ENCODE results near the gene DAPL1. TPM values are rescaled to one million over a fixed set of nuclear protein-coding genes. Genes with fewer than 3 reads are reported as not detected.
A peak's percentile ranks its signal among the peaks of the same experiment; 100 is the strongest.

Gene DAPL1, protein sequence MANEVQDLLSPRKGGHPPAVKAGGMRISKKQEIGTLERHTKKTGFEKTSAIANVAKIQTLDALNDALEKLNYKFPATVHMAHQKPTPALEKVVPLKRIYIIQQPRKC
- not detected for total RNA-seq
- long read RNA-seq, result 0 reads

DNA sequence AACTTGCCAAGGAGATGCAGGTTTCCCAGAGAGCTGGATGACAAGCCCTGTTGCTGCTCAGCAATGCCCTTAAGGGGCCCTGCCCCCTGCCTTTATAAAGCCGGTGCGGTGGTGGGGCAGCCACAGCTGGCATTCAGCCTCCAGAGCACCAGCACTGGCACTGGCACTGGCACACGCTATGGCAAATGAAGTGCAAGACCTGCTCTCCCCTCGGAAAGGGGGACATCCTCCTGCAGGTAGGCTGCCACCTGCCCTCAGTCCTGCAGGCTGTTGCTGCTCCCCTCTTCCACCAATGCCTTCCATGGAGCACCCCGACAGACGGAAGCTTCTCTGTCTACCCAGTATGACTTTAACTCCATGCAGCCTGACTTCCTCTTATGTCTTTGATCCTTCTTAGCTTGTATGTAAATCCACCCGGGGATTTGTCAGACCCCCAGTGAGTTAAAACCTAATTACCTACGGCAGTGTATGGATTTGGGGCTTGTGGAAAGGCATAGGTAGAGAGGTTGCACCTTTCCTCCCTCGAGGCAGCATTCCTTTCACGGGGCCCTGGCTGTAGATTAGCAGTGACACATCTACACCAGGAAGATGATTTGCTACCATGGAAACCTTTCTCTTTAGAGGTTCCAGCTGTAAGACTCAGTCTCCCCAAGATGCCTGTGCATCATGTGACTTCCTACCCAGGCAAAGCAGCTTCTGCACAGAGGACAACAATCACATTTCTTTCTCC lies at the start of gene DAPL1:
Gene DAPL1, plus strand, starts transcription at position 123 of the 730 bp plus-strand sequence. Its CDS starts 56 bp downstream, at position 179.
- no peak for ATAC-seq (ENCODE audit: poor library complexity)
- DNase-seq, result no peak
- intact Hi-C loops (cut with DNase I), result no loop called here

DNA sequence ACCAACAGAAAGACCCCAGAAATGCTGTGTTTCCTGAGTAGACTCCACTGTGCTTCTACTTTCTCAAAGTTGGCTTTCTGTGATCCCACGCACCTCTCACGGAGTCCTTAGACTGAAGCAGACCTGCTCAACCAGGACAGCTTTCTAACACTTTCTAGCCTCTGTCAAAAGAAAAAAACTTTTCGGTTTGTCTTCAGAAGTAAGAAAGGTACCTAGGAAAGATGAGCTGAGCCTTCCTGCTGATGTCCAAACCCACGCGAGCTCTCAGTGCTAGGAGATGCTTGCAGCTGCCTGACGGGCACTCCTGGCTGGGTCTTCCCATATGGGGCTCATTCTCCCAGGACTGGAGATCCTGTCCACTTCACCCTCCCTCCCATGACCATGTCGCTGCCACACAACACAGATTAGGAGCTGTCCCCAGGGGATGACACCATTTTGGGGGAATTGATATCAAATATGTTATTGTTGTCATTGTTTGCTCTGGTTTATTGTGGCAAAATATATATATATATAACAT lies 49.2 kb upstream of the DAPL1 start:
- no peak for ATAC-seq (ENCODE audit: poor library complexity)
- intact Hi-C loops (cut with DNase I), result no loop called here
- no peak for DNase-seq

DNA sequence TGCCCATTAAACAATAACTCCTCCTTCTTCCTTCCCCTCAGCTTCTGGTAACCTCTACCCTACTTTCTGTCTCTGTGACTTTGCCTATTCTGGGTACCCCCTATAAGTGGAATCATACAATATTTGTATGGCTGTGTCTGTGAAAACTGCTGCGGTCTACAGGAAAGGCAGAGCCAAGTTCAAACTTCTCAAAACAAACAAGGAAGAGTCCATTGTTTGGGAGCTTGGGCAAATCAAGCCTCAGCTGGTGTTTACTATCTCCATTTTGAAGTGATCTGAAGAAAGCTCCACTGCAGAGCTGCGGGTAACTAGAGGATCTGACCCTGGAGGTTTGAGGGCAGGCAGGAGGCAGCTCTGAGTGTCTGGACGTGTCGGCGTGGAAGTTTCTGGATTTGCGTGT lies 48.6 kb upstream of the DAPL1 start:
- no peak for ATAC-seq (ENCODE audit: poor library complexity)
- DNase-seq, result no peak
- intact Hi-C loops (cut with DNase I), result no loop called here

DNA sequence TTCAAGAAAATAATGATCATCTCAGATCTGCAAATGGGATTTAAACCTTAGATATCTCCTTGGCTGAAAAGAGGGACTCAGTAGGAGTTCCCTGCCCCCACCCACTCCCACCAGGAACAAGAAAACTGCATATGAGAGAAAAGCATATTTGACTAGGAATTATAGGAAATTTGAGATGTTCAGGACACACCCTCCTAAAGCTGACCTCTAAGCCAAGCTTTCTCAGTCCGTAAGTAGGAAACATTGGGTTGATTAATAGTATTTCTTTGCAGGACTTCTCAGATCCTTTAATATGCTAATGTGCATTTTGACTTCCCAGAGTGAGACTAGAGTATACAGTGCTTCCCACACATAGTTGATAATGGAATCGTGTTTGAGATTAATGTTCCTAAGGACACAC lies 47.8 kb upstream of the DAPL1 start:
- ATAC-seq (ENCODE audit: poor library complexity) (no peak), DNase-seq (no peak)
- intact Hi-C loops (cut with DNase I), result no loop called here

DNA sequence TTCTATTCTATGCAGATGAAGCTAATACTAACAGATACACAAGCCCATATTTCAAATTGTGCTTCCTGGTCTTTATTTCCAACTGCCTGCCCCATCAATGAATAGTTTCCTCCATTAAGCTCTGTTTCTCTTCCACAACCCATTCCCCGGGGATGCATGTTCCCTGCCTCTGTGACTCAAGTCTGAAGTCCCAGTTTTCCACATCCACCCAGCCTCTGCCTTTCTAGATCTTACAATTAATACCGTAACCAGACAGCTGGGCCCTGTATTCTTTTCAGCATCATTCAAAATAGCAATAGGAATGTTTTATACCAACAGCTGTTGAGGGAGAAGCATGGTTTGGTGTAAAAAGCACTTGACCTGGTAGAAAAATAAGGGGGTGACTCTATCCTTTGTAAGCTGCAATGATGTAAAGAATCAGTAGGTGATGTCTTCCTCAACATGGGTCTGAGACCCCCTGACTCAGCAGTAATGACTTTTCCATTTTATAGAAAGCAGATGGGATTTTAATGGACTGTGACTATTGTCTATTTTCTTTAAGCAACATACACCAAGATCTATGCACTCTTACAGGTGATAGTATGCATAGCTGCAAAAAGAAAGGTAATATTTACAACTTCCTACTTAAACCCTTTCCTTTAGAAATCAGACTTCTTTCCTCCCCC lies 46.1 kb upstream of the DAPL1 start:
- DNase-seq, result no peak
- intact Hi-C loops (cut with DNase I), result no loop called here
- no peak for ATAC-seq (ENCODE audit: poor library complexity)

DNA sequence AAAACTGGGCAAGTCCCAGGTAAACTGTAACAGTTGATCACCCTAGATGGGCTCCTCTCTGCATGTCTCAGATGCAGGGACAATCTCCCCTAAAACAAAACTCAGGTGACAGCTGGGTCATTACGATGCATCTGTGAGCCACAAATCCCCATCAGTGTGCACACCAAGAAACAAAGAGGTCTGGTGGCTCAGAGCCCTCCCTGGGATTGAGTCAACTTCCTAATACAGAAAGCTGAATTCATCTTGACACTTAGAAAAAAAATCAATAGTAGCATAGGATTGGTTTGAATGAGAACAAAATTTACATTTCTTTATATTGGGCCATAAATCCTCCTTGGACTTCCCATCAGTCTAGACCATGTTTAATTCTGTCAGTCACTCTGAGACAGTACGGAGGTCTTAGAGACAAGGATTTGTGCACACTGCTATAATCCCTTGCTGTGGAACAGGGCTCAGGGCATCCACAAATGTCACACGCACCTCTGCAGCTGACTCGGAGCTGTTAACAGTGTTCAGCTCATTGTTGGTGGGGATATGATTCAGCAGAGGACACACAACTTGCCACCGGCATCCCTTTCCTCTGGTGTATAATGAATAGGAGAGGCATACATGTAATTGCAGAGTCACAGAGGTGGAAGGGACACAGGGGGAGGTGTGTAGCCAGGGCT lies 44.5 kb upstream of the DAPL1 start:
- intact Hi-C loops (cut with DNase I), result loop anchor here (5.0 kb wide), 2 partner anchors 573 to 728 kb away; no protein-coding TSS in a partner anchor
- DNase-seq (no peak), ATAC-seq (ENCODE audit: poor library complexity) (no peak)

DNA sequence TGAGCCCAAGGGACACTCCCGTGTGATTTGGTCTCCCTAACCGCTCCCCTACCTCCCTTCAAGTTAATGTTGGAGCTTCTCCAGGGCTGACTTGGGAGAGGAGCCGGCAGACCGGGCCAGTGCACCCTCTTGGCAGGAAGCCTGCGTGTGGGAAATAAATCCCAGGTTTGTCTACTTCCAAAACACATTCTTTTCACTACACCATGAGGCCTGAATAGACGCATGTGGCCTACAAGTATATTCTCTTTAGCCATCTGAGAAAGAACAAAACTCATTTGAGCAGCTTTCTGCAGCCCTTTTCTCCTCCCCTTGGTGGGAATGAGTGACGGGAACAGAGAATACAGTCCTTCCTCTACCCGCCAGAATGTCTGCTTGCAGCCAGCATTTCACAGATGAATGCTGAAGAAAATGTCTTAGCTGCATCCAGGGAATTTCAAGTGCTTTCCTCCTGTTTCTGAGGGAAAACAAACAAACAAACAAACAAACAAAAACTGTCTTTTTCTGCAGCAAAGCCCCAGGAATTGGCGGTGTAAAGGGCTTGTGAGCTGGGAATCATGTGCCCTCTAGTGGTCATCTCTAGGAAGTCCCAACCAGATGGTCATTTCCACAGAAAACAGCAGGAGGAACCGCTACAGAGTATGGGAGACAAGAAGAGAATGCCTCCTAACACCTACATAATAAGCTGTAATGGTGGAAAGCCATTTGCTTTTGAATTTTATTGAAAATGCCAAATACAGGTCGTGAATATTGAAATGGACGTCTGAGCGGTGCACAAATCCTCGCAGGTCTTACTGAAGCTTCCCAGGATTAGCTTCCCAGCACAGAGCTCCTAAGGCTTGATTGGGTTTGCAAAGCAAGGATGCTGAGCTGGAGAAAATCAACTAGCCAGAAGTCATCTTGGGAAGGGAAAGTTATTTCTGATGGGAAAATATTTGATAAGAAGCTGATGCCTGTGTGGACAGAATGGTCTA lies 41.2 kb upstream of the DAPL1 start:
- intact Hi-C loops (cut with DNase I), result loop anchor here (5.0 kb wide), 2 partner anchors 577 to 732 kb away; no protein-coding TSS in a partner anchor
- DNase-seq, result no peak
- ATAC-seq (ENCODE audit: poor library complexity), result peak; percentile 93

DNA sequence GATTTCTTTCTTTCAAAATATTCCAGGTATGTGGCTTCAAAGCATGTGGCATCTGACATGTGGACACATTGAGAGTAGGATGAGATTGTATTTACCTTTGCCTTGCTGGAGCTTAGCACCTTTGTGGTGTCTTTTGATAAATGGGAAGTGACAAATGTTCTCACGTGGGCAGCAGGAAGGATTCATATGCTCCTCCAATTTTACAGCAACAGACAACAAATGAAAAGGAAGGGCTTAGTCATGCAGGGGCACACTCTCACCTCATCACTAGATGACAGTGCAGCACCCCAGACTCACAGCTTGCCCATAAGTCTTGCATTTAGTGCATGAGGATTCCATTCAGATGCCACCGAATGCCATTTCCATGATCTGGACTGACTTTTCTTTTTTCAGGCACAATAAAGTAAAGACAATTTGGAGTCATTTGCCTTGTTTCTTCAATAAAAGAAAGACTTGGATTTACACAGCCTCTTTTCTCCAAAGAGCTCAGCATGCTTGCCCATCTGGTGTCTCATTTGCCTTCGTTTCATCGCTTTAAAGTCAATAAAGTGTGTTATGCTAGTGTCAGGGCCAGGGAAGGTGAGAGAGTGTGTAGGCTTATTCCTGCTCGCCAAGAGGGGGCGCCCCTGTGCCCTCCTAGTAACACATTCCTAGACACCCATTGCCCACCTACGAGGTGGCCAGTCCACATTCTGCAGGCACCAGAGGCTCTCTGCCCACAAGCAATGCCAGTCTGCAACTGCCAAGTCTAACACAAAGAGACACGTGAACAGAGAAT lies 39.6 kb upstream of the DAPL1 start:
- intact Hi-C loops (cut with DNase I), result no loop called here
- DNase-seq (no peak), ATAC-seq (ENCODE audit: poor library complexity) (no peak)

DNA sequence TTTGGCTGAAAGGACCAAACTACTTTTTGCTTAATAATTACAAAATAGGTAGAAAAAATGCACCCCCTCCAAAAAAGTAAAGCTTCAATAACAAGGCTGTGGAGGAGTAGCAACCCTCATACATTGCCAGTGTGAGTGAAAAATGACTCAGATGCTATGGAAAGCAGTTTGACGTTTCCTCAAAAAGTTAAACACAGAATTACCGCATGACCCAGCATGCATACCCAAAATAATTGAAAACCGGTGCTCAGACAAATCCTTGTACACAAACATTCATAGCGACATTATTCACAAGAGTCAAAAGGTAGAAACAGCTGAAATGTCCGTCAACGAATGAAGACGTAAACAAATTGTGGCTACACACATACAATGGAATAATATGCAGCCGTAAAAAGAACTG lies 38.8 kb upstream of the DAPL1 start:
- intact Hi-C loops (cut with DNase I), result no loop called here
- no peak for ATAC-seq (ENCODE audit: poor library complexity)
- no peak for DNase-seq

DNA sequence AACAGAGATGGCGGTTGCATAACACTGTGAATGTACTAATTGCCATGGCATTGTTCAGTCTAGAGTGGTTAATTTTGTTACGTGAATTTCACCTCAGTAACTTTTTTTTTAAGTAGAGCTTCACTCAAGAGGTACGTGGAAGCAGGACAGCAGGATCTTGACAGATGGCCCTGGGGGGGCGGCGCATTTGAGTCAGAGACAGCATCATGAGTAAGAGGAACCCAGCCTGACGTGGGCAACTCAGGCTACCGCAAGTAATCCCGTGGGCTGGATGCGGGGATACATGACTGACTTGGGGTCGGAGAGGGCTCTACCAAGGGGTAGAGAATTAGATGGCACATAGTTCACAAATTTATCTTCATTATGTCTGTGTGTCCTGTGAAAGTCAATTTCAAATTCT lies 38.1 kb upstream of the DAPL1 start:
- no peak for DNase-seq
- intact Hi-C loops (cut with DNase I), result no loop called here
- ATAC-seq (ENCODE audit: poor library complexity), result no peak

DNA sequence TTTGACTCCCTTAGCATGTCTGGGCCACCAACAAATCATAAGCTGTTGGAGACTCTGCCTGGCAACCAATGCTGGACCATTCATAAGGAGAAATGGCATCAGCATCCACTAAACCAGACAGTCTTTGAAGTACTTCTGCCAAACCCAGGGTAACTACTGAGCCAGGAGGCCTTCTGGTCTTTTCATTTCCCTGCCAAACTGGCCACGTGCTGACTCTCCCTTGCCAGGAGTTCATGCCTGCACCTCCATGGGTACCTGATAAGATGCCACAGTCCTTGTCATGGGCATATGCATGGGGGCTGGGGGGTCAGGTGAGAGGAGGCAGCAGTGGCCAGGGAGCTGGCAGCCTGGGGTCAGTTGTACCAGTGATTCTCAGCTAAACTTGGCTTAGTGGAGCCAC lies 34.2 kb upstream of the DAPL1 start:
- peak; percentile 83 for ATAC-seq (ENCODE audit: poor library complexity)
- DNase-seq, result peak; percentile 50
- intact Hi-C loops (cut with DNase I), result no loop called here

DNA sequence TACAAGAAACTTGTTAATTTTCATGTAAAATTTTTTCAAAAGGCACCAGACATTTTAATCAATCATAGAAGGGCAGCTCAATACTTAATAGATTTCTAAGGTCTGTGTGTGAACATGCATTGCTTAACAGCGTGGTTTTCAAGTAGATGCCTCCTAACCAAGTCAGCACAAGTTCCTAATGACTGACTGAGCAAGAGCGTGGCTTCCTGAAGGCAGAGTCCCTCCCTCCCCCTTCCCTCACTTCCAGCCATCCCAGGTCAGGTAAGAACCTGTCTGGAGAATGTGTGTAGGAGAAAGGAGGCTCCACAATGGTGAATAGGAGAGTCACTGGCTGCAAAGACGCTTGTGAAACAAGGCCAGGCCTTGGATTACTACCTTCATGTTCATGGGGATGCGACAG lies 33.5 kb upstream of the DAPL1 start:
- no peak for ATAC-seq (ENCODE audit: poor library complexity)
- no peak for DNase-seq
- intact Hi-C loops (cut with DNase I), result no loop called here

DNA sequence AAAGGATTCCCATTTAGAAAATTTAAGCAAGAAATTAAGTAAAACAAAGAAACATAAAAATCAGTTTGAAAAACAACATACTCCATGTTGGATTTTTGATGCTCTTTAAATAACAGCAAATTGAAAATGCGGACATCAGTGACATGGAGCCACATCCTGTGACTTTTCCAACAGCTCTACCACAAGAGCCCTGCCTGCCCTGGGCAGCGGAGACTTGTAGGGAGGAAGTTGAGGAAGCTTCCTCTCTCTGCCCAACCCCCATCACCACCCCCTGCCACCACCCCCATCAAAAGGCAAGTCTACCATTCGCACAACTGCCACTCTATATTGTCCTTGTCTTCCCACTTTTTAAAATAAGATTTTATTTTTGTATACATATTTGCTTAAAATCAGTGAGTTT lies 32.8 kb upstream of the DAPL1 start:
- DNase-seq, result no peak
- intact Hi-C loops (cut with DNase I), result no loop called here
- no peak for ATAC-seq (ENCODE audit: poor library complexity)

DNA sequence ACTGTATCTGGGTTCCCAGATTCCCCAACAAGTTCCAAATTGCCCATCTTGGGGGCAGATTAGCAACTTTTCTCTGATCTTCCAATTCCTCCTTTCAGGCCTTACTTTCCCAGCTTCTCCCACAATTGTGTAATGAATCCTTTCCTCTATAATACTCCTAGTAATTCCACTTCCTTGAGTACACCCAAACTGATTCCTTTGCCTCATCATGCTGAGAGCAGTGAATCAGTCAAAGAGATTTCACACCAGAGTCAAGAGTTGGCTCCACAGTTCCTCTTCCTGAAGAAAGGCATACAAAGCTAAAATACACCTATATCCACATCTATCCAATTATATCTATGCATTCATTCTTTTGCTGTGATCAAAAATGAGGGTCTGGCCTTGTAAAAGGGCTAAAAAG lies 28.6 kb upstream of the DAPL1 start:
- DNase-seq, result no peak
- intact Hi-C loops (cut with DNase I), result no loop called here
- no peak for ATAC-seq (ENCODE audit: poor library complexity)

DNA sequence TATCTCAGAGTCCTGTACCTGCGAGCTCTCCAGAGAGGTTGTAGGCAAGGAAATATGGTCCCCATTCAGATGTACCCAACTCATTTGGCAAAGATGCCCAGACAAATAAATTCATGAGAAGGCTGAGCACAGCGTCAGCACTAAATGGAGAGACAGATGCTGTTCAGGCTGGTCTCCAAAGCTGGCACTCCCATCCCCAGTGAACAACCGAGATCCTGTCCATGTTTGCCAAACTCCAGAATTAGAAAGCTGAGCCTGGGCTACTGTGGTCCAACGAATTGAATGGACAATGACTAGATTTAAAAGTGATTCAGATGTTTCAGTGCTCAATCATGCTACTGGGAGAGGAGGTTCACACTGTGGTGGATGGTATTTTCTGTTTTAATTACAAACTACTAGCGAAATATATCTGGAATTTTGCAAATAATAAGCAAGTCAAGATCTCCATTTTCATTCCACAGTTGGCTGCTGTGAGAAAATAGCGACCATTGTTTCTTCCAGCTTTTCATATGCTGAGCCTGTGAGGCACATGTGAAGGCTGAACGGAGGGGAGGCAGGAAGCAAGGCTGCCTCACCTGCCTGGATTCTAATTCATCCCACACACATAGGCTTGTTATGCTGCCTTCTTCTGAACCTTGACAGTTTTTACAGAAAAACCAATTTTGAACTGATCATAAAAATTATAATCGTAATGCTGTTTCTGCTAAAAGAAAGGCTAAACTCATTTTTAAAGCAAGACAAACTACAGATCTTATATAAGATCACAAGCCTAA lies 22.6 kb upstream of the DAPL1 start:
- DNase-seq (no peak), ATAC-seq (ENCODE audit: poor library complexity) (no peak)
- intact Hi-C loops (cut with DNase I), result no loop called here

DNA sequence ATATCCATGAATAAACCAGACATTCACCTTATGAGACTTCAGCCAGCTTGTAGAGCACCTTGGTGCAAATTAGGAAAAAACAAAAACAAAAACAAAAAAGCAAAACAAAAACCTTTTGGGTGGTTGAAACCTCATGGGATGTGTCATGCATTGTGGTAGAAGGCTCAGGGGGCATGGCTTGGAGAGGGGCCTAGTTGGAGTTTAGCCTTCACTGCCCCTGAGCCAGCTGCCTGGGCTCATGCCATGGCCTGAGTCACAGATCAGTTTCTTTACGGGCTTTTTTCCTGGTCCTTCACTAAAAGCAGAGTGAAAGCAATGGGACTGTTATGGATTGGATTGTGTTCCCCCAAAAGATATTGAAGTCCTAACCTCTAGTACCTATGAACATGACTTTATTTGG lies 22.0 kb upstream of the DAPL1 start:
- DNase-seq (no peak), ATAC-seq (ENCODE audit: poor library complexity) (no peak)
- intact Hi-C loops (cut with DNase I), result no loop called here

DNA sequence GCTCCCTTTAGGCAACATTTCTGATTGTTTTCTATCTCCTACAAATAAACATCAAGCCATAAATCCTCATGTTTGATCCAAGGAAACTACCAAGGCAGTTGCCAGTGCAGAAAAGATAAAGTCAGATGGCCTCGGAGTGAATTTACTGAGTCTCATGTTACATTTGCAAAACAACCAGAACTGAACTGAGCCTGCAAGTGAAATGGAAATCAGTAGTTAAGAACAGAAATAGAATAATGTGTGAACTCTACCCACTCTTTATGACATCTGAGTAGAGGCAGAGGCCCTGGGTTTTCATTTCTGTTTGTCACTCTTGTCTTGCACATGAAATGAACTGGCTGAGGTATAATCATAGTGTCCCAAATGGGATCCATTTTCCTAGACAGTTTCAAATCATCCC lies 20.4 kb upstream of the DAPL1 start:
- DNase-seq (no peak), ATAC-seq (ENCODE audit: poor library complexity) (no peak)
- intact Hi-C loops (cut with DNase I), result no loop called here
